ENCODE results near the gene EEF1G. TPM values are rescaled to one million over a fixed set of nuclear protein-coding genes. Genes with fewer than 3 reads are reported as not detected.

EEF1G gene
- total and polyA plus RNA-seq, 9 of the 15 experiments (the other 6 are each of a cell fraction or from before 2014, with no cell fraction given) = 985 to 2,349 (median 2,035) TPM

DNA sequence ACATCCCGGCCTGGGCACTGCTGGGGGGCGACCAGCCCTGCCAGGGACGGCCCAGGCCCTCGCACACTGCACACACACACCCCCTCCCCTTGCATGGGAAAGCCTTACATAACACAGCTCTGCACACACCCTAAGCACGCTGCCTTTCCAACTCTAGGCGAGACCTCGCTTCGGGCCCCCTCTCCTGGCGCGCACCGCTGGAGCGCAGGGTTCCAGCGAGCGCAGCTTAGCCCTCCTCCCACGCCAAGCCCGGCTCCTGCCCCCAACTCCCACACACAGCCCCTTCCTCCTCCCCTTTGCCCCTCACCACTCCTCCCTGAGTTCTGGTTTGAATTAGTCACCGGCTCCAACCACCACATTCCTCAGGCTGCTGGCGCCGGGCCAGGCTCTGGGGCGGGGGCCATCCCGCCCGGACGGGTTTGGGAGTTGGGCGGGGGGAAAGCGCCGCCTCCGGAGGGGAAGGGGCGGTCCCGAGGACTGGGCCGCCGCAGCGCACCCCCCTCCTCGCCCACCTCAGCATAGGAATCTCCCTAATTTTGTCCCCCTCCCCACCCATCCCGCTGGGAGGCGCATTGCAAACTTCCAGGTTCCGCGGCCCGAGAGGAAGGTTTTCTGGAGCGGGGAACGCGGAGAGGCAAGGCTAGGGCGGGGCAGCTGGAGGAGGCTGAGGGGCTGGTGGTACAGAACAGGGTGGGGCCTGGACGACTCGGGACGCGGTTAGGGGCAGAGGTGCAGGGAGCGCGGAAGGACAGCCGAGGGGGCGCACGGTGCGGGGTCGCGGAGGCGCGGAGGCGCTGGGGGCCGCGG is 28.1 kb downstream of the EEF1G start:
- peak overlapping the region; percentile 86 for H3K4me2 ChIP-seq (ENCODE audit: insufficient read depth, low read length)
- WGBS (ENCODE audit: insufficient coverage, low coverage, missing lambda C conversion rate) = under 1% methylated on average over 43 of the region's 59 CpGs
- POLR2A ChIA-PET = interaction anchor here (0.6 to 3.0 kb wide), 6 partner anchors 9 to 182 kb away, joined by 3 to 17 read pairs (median 4); partner anchors contain the start of gene TTC9C
- peak overlapping the region; percentile 66 for H3K27ac ChIP-seq (ENCODE audit: extremely low read depth, low read depth, low read length)
- peak overlapping the region; percentile 66 to 95 for H3K9ac ChIP-seq (ENCODE audit: insufficient read depth in 1 of 2, low read depth in 2 of 2, low read length in 2 of 2)
- H2AFZ ChIP-seq (ENCODE audit: low read depth, low read length) = peak overlapping the region; percentile 84
- peaks cover 57% of the 10 kb centered on the region for H3K79me2 ChIP-seq (ENCODE audit: control insufficient read depth, insufficient read depth, low read length)
- peak; percentile 87 to 92 (median 88) for DNase-seq (ENCODE audit: extremely low read depth in 1 of 4, low spot score in 3 of 4)
- no peaks in the 10 kb centered on the region for H3K36me3 ChIP-seq (ENCODE audit: control insufficient read depth, insufficient read depth, low read length)
- FAIRE-seq = peak; percentile 80
- no peaks in the 10 kb centered on the region for H3K27me3 ChIP-seq (ENCODE audit: control insufficient read depth in 2 of 2, insufficient read depth in 2 of 2, low read length in 2 of 2)
- H3K4me3 ChIP-seq = peak overlapping the region; percentile 67
- no peaks in the 10 kb centered on the region for H3K9me3 ChIP-seq (replicated peaks; ENCODE audit: control insufficient read depth, insufficient read depth, low read depth, low read length)
- peaks cover 62 to 82% of the 10 kb centered on the region in 2 experiments for H3K4me1 ChIP-seq (replicated peaks in 1 of 2; ENCODE audit: control insufficient read depth in 2 of 2, insufficient read depth in 2 of 2, low read length in 2 of 2)
- CTCF ChIA-PET (ENCODE audit: low intra/inter-chr PET ratio) = interaction anchor here (0.5 to 2.4 kb wide), 5 partner anchors 9 to 151 kb away, joined by 3 to 8 read pairs (median 3); no protein-coding TSS in a partner anchor
- in situ Hi-C loops (cut with MboI) (no loop called here), intact Hi-C loops (cut with micrococcal nuclease) (loop anchor here (1.0 kb wide), 1 partner anchor 149 kb away; no protein-coding TSS in a partner anchor)
- H3K9me1 ChIP-seq (ENCODE audit: control insufficient read depth, insufficient read depth, low read length) = peaks cover 6% of the 10 kb centered on the region
- BruUV-seq (replicated peaks) = TSS peak; percentile 52
- ATAC-seq = peak; percentile 68
- H4K20me1 ChIP-seq (replicated peaks; ENCODE audit: control insufficient read depth, insufficient read depth, low read length) = no peaks in the 10 kb centered on the region; the same call in 1 of the 2 replicates
- TF ChIP-seq, protein P1, sequence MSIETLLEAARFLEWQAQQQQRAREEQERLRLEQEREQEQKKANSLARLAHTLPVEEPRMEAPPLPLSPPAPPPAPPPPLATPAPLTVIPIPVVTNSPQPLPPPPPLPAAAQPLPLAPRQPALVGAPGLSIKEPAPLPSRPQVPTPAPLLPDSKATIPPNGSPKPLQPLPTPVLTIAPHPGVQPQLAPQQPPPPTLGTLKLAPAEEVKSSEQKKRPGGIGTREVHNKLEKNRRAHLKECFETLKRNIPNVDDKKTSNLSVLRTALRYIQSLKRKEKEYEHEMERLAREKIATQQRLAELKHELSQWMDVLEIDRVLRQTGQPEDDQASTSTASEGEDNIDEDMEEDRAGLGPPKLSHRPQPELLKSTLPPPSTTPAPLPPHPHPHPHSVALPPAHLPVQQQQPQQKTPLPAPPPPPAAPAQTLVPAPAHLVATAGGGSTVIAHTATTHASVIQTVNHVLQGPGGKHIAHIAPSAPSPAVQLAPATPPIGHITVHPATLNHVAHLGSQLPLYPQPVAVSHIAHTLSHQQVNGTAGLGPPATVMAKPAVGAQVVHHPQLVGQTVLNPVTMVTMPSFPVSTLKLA (conservative IDR thresholded peaks at IDR 0.05) = peak; percentile 60 to 67; a peak in 3 of 4 replicates
- TF ChIP-seq ESRRA (IDR thresholded peaks at IDR 0.05; ENCODE audit: borderline replicate concordance, low read depth) (peak; percentile 15; the same call in 1 of the 2 replicates), ZFP36 (IDR thresholded peaks at IDR 0.05; ENCODE audit: low read depth, low read length, partially characterized antibody) (peak; percentile 6), ZBED1 (IDR thresholded peaks at IDR 0.05) (no peak), TEAD2 (tag; IDR thresholded peaks at IDR 0.05) (0 out of 2 replicates have a peak, but pooled peaks have one; percentile 37), SMARCA5 (IDR thresholded peaks at IDR 0.05) (peak; percentile 29; the same call in 1 of the 2 replicates), RBM14 (IDR thresholded peaks at IDR 0.05; ENCODE audit: borderline replicate concordance, insufficient read depth, low read depth, low read length) (no peak), RFX1 (IDR thresholded peaks at IDR 0.05) (no peak), PHF21A (IDR thresholded peaks at IDR 0.05; ENCODE audit: borderline replicate concordance, low read depth) (no peak), POLR3A (IDR thresholded peaks at IDR 0.05; ENCODE audit: borderline replicate concordance, extremely low read depth, insufficient read depth, insufficient read length) (no peak), BCOR (IDR thresholded peaks at IDR 0.05) (peak; percentile 76; the same call in 1 of the 2 replicates), SMAD1 (IDR thresholded peaks at IDR 0.05; ENCODE audit: low read depth, low read length, partially characterized antibody) (peak; percentile 83)

Data from K562 (cell line).